CD4-positive, alpha-beta T cell (primary cell): Measurements from ENCODE around the gene APOL2. TPM values are rescaled to one million over a fixed set of nuclear protein-coding genes. Genes with fewer than 3 reads are reported as not detected.
"Not testable (repeated sequence)": the region's sequence is repeated elsewhere in the genome, so short reads cannot be mapped to it uniquely, and the experiment has no call there.

Experiments
- ATAC-seq: fragments of 200-7000 bp; cut with Tn5 transposase; one replicate; pipeline ENCODE4 v1.10.0; 2022; ENCODE audit warnings: mild to moderate bottlenecking; ENCODE audit not compliant: poor library complexity
- CTCF ChIA-PET: fragments of 350-600 bp; sonication (Branson Sonifier 250); formaldehyde crosslinking; loops from one replicate; lab custom pipeline; 2021; ENCODE audit warnings: antibody characterized with exemption, inconsistent platforms; lab: Charles Lee
- POLR2A ChIA-PET: fragments of 350-600 bp; sonication (Branson Sonifier 250); formaldehyde crosslinking; loops from one replicate; lab custom pipeline; 2021; ENCODE audit warnings: antibody characterized with exemption, inconsistent platforms; lab: Charles Lee
- DNase-seq, 14 experiments: peaks; one replicate each; pipeline ENCODE4 v3.0.0-alpha.2; 2013 to 2020; ENCODE audit warnings: mixed read lengths in 2 of 14
- H3K27ac ChIP-seq, 2 donors: one replicate each; pipeline versions ENCODE4 v1.5.1 to v1.7.0; 2013; ENCODE audit warnings: low read length in 2 of 2, low read depth in 1 of 2, mild to moderate bottlenecking in 1 of 2
- H3K27me3 ChIP-seq, 2 experiments: 1 replicate in 1 of 2; 2 replicates in 1 of 2; pipeline versions ENCODE4 v1.6.1 to v1.7.0; 2013; ENCODE audit warnings: low read length in 2 of 2, control low read depth in 1 of 2, mild to moderate bottlenecking in 1 of 2, moderate library complexity in 1 of 2; ENCODE audit not compliant: insufficient read depth in 2 of 2, control insufficient read depth in 1 of 2
- H3K36me3 ChIP-seq: one replicate; pipeline ENCODE4 v1.6.1; 2013; ENCODE audit warnings: low read length, control low read depth; ENCODE audit not compliant: insufficient read depth
- H3K4me1 ChIP-seq: one replicate; pipeline ENCODE4 v1.6.1; 2013; ENCODE audit warnings: low read length, control low read depth; ENCODE audit not compliant: insufficient read depth
- H3K4me3 ChIP-seq: one replicate; pipeline ENCODE4 v1.5.1; 2013; ENCODE audit warnings: mild to moderate bottlenecking, low read length, moderate library complexity
- H3K9me3 ChIP-seq, 2 experiments: 1 replicate in 1 of 2; 2 replicates in 1 of 2; pipeline versions ENCODE4 v1.6.1 to v1.7.0; 2013; ENCODE audit warnings: low read length in 2 of 2, mild to moderate bottlenecking in 2 of 2, control low read depth in 1 of 2, moderate library complexity in 1 of 2; ENCODE audit not compliant: control insufficient read depth in 1 of 2, insufficient read depth in 1 of 2
- H3K27ac Mint-ChIP-seq: one replicate; pipeline ENCODE4 v1.8.0; 2020; ENCODE audit warnings: mixed read lengths
- H3K27me3 Mint-ChIP-seq: one replicate; pipeline ENCODE4 v1.8.0; 2021; ENCODE audit warnings: mixed read lengths
- H3K36me3 Mint-ChIP-seq: one replicate; pipeline ENCODE4 v1.8.0; 2021; ENCODE audit warnings: low read depth, mixed read lengths
- H3K4me1 Mint-ChIP-seq: one replicate; pipeline ENCODE4 v1.8.0; 2021; ENCODE audit warnings: low read depth, mixed read lengths
- H3K4me3 Mint-ChIP-seq: one replicate; pipeline ENCODE4 v1.8.0; 2020; ENCODE audit warnings: mild to moderate bottlenecking, mixed read lengths
- H3K9me3 Mint-ChIP-seq: one replicate; pipeline ENCODE4 v1.8.0; 2020; ENCODE audit warnings: mixed read lengths
- intact Hi-C, 2 experiments: fragments of 100-400 bp; cut with DNase I in 1 of 2; cut with micrococcal nuclease in 1 of 2; formaldehyde crosslinking; loops; one replicate each; pipeline versions ENCODE4 v1.15.1 to v1.9.0; 2023 to 2025; cut with DNase I, micrococcal nuclease
- total RNA-seq, 174 experiments: library from RNA in 2 of 174; stranded (reverse) in 2 of 174; gene quantifications; one replicate each; pipeline ENCODE4 v1.2.3 and lab custom pipeline; 2021 to 2026
- TF ChIP-seq, protein P1 (sequence below): fragments of 200-600 bp; IDR thresholded peaks from one replicate; pipeline ENCODE4 v1.8.0; 2022; ENCODE audit warnings: antibody characterized with exemption, mild to moderate bottlenecking

APOL2 gene
- total RNA-seq, 2 experiments from 2014 or later, result 17.8 to 21.8 TPM

DNA sequence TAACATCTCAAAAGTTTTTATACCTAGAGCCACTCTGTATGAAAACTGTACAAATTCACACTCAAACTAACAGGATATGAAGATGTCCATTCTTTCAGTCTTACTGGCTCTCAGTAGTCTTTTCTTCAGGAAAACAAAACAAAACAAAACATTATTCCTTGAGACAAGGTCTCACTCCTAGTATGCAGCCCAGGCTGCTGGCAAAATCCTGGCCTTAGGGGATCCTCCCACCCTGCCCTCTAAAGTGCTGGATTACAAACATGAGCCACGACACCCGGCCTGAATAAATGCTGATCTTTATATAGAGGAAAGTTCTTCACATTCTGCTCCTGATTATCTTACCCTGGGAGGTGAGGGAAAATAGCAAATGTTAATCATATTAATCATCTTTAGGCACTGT, 5.1 kb downstream of the APOL2 start:
- Histone ChIP-seq H3K4me1 (peaks cover 45% of the 10 kb centered on the region), H3K4me3 (no peak overlapping the region), H3K9me3 (no peaks in the 10 kb centered on the region), H3K36me3 (peaks cover 68% of the 10 kb centered on the region), H3K27ac (no peak overlapping the region), H3K27me3 (no peaks in the 10 kb centered on the region)
- H3K27ac Mint-ChIP-seq, result no peak overlapping the region
- H3K9me3 Mint-ChIP-seq, result no peaks in the 10 kb centered on the region
- intact Hi-C loops, result no loop called here
- no peak for ATAC-seq
- peaks cover 90% of the 10 kb centered on the region for H3K36me3 Mint-ChIP-seq
- TF ChIP-seq, protein P1, sequence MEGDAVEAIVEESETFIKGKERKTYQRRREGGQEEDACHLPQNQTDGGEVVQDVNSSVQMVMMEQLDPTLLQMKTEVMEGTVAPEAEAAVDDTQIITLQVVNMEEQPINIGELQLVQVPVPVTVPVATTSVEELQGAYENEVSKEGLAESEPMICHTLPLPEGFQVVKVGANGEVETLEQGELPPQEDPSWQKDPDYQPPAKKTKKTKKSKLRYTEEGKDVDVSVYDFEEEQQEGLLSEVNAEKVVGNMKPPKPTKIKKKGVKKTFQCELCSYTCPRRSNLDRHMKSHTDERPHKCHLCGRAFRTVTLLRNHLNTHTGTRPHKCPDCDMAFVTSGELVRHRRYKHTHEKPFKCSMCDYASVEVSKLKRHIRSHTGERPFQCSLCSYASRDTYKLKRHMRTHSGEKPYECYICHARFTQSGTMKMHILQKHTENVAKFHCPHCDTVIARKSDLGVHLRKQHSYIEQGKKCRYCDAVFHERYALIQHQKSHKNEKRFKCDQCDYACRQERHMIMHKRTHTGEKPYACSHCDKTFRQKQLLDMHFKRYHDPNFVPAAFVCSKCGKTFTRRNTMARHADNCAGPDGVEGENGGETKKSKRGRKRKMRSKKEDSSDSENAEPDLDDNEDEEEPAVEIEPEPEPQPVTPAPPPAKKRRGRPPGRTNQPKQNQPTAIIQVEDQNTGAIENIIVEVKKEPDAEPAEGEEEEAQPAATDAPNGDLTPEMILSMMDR, result no peak
- CTCF ChIA-PET, result no interaction called here
- H3K4me3 Mint-ChIP-seq, result peak overlapping the region; percentile 17
- peaks cover 46% of the 10 kb centered on the region for H3K4me1 Mint-ChIP-seq
- POLR2A ChIA-PET, result no interaction called here
- no peak for DNase-seq
- no peaks in the 10 kb centered on the region for H3K27me3 Mint-ChIP-seq

DNA sequence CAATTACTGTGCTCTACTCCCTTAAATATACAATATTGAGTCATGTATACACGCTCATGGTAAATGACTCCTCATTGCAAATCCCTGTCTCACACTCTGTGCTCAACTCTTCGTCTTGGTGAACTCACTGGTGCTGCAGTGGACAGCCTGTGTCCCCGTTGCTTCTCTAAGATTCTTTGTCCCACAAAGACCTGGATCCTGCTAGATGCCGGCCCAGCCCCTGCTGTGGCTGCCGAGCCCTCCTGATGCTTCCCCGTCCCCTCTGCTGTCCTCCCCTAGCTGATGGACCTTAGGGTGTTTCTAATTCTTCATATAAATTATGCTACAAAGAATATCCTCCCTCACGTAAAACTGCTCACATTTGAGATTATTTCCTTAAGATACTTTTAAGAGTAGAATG, 5.5 kb downstream of the APOL2 start:
- DNase-seq (no peak), ATAC-seq (no peak)
- Histone ChIP-seq H3K9me3 (no peaks in the 10 kb centered on the region), H3K4me3 (no peak overlapping the region), H3K27ac (no peak overlapping the region), H3K36me3 (peaks cover 71% of the 10 kb centered on the region), H3K27me3 (no peaks in the 10 kb centered on the region), H3K4me1 (peaks cover 41% of the 10 kb centered on the region)
- H3K27me3 Mint-ChIP-seq, result no peaks in the 10 kb centered on the region
- peaks cover 42% of the 10 kb centered on the region for H3K4me1 Mint-ChIP-seq
- H3K36me3 Mint-ChIP-seq, result peaks cover 91% of the 10 kb centered on the region
- POLR2A ChIA-PET, result no interaction called here
- intact Hi-C loops, result no loop called here
- CTCF ChIA-PET, result no interaction called here
- peak overlapping the region; percentile 9 for H3K27ac Mint-ChIP-seq
- TF ChIP-seq, protein P1, result no peak
- no peaks in the 10 kb centered on the region for H3K9me3 Mint-ChIP-seq
- H3K4me3 Mint-ChIP-seq, result no peak overlapping the region

DNA sequence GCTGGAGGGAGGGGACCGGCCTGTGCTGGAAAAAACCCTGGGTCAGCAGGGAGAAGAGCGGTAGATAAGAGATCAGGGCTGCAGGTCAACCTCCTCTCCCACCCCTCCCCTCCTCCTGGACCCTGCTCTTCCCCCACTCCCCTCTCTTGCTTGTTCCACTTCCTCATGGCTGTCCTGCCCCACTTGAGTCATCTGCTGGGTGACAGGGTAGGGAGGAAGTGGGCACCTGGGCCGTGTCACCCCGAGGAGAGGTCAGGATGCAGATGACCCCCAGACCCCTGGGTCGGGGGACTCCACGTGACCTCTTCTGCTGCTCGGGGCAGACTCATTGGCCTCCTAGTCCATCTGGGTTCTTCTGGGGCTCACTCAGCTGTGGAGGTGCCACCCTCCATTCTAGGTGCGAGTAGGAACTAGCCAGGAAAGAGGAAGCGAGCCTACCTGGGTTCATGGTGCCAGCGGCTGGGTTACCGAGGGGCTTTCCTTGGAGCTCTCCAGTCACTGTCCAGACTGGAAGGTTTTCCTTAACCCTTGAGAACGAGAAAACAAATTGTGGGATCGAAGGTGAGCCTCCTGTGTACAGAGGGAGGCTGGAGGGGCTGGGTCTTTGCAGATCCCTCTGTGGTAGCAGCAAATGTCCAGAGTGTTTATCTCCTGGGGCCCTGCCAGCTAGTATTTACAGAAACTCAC, 6.5 kb downstream of the APOL2 start:
- H3K27ac Mint-ChIP-seq, result no peak overlapping the region
- POLR2A ChIA-PET, result no interaction called here
- DNase-seq (peak in 1 of 14 experiments; percentile 14), ATAC-seq (no peak)
- intact Hi-C loops, result no loop called here
- no peaks in the 10 kb centered on the region for H3K27me3 Mint-ChIP-seq
- Histone ChIP-seq H3K4me1 (peaks cover 33% of the 10 kb centered on the region), H3K27me3 (no peaks in the 10 kb centered on the region), H3K9me3 (no peaks in the 10 kb centered on the region), H3K4me3 (no peak overlapping the region), H3K27ac (no peak overlapping the region), H3K36me3 (peaks cover 80% of the 10 kb centered on the region)
- TF ChIP-seq, protein P1, result no peak
- H3K4me3 Mint-ChIP-seq, result no peak overlapping the region
- peaks cover 36% of the 10 kb centered on the region for H3K4me1 Mint-ChIP-seq
- CTCF ChIA-PET, result no interaction called here
- no peaks in the 10 kb centered on the region for H3K9me3 Mint-ChIP-seq
- H3K36me3 Mint-ChIP-seq, result peaks cover 91% of the 10 kb centered on the region

DNA sequence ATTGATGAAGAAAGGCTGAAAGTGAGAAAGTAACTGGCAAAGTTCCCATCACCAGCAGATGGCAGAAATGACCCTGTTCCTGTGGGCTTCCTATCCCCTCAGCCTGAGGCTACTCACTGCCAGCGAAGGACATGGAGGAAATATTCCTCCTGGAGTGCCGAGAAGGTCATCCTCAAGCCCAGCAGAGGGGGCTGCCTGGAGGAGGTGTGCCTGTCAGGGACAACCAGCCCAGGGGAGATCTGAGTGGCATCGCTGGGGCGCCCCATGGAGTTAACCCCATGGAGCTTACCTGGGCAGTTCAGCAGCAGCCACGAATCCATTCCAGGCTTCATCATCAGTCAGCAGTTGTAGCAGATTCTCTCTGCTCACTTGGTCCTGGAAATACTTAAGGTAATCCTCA, 8.3 kb downstream of the APOL2 start:
- H3K9me3 Mint-ChIP-seq, H3K4me3 Mint-ChIP-seq, ATAC-seq, CTCF ChIA-PET, H3K27me3 Mint-ChIP-seq, H3K4me3 ChIP-seq, H3K27ac Mint-ChIP-seq, H3K27ac ChIP-seq, DNase-seq, intact Hi-C loops, H3K9me3 ChIP-seq, POLR2A ChIA-PET, H3K27me3 ChIP-seq: not testable (repeated sequence)
- peaks cover 93% of the 10 kb centered on the region for H3K36me3 Mint-ChIP-seq
- H3K36me3 ChIP-seq, result peaks cover 74% of the 10 kb centered on the region
- peaks cover 21% of the 10 kb centered on the region for H3K4me1 Mint-ChIP-seq
- peaks cover 16% of the 10 kb centered on the region for H3K4me1 ChIP-seq

DNA sequence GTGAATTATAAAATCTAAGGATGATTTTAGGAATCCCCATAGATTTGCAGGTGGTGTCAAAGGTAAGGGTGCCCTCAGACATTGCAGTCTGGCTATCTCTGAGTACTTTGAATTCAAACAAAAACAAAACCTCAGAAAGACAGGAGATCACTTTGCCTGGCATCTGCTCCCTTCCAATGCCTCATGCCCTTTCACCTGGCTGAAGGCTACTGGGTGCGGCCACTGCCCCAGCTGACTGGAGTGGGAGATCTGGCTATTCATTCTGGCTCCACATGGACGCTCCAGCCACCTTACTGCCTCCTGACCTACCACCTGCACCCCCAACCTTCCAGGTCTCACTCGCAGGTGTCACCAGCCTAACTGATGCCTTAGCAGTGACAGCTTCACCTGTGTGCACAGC, 9.7 kb downstream of the APOL2 start:
- DNase-seq, H3K4me1 ChIP-seq, intact Hi-C loops, H3K4me3 ChIP-seq, H3K27ac ChIP-seq, CTCF ChIA-PET, H3K27me3 Mint-ChIP-seq, H3K27me3 ChIP-seq, POLR2A ChIA-PET, ATAC-seq, H3K4me1 Mint-ChIP-seq, H3K9me3 Mint-ChIP-seq, H3K4me3 Mint-ChIP-seq, H3K9me3 ChIP-seq, H3K27ac Mint-ChIP-seq: not testable (repeated sequence)
- peaks cover 79% of the 10 kb centered on the region for H3K36me3 Mint-ChIP-seq
- H3K36me3 ChIP-seq, result peaks cover 64% of the 10 kb centered on the region
